PC-3 (cell line): ENCODE results near the gene ARHGAP26. TPM values are rescaled to one million over a fixed set of nuclear protein-coding genes. Genes with fewer than 3 reads are reported as not detected.

ENCODE experiments used
- ATAC-seq: fragments of 200-7000 bp; cut with Tn5 transposase; 2 replicates; pipeline ENCODE4 v1.9.1; 2020; ENCODE audit warnings: mild to moderate bottlenecking, moderate library complexity
- BruUV-seq: library from RNA; stranded (reverse); fragments of 400-500 nt; replicated peaks from 2 replicates; lab custom pipeline; 2021; lab: Mats Ljungman, UMichigan
- CTCF ChIA-PET: fragments of 300-600 bp; sonication (Branson Sonifier 250); formaldehyde crosslinking; loops from one replicate; lab custom pipeline; 2022; ENCODE audit warnings: antibody characterized with exemption; lab: Charles Lee
- POLR2A ChIA-PET: fragments of 300-600 bp; sonication (Branson Sonifier 250); formaldehyde crosslinking; loops from one replicate; lab custom pipeline; 2022; ENCODE audit warnings: antibody characterized with exemption; ENCODE audit not compliant: unreplicated experiment; lab: Charles Lee
- DNase-seq: peaks from one replicate; pipeline ENCODE4 v3.0.0-alpha.2; 2015
- H2AFZ ChIP-seq: fragments of 300-600 bp; sonication (generic); 2 replicates; pipeline ENCODE4 v1.6.0; 2016; ENCODE audit warnings: antibody characterized with exemption, low read length
- H3F3A ChIP-seq: fragments of 300-600 bp; sonication (generic); one replicate; pipeline ENCODE4 v1.6.0; 2017; ENCODE audit warnings: antibody characterized with exemption, low read length, control low read depth, mild to moderate bottlenecking; ENCODE audit not compliant: unreplicated experiment
- H3K27ac ChIP-seq: fragments of 300-600 bp; sonication (generic); 2 replicates; pipeline ENCODE4 v1.5.1; 2016; ENCODE audit warnings: mild to moderate bottlenecking, low read length
- H3K27me3 ChIP-seq: fragments of 300-600 bp; sonication (generic); 2 replicates; pipeline ENCODE4 v1.6.1; 2016; ENCODE audit warnings: low read length, mixed read lengths
- H3K36me3 ChIP-seq: fragments of 300-600 bp; sonication (generic); 2 replicates; pipeline ENCODE4 v1.6.1; 2016; ENCODE audit warnings: low read depth, mixed run types, low read length, mixed read lengths
- H3K4me1 ChIP-seq: fragments of 300-600 bp; sonication (generic); 2 replicates; pipeline ENCODE4 v1.5.1; 2016; ENCODE audit warnings: low read length; ENCODE audit not compliant: insufficient read depth
- H3K4me2 ChIP-seq: fragments of 300-600 bp; sonication (generic); 2 replicates; pipeline ENCODE4 v1.6.0; 2016; ENCODE audit warnings: low read length
- H3K4me3 ChIP-seq: fragments of 300-600 bp; sonication (generic); 2 replicates; pipeline ENCODE4 v1.5.1; 2016; ENCODE audit warnings: mild to moderate bottlenecking, low read length, mixed read lengths
- H3K79me2 ChIP-seq: fragments of 300-600 bp; sonication (generic); 2 replicates; pipeline ENCODE4 v1.6.1; 2017; ENCODE audit warnings: low read length, mixed read lengths
- H3K9ac ChIP-seq: fragments of 300-600 bp; sonication (generic); 2 replicates; pipeline ENCODE4 v1.6.0; 2016; ENCODE audit warnings: mild to moderate bottlenecking, low read length
- H3K9me2 ChIP-seq: fragments of 300-600 bp; sonication (generic); replicated peaks from 2 replicates; pipeline ENCODE4 v1.6.1; 2016; ENCODE audit warnings: mixed run types, low read length, mixed read lengths
- H3K9me3 ChIP-seq: fragments of 300-600 bp; sonication (generic); 2 replicates; pipeline ENCODE4 v1.6.1; 2016; ENCODE audit warnings: low read length, mixed read lengths
- H4K20me1 ChIP-seq: fragments of 300-600 bp; sonication (generic); 2 replicates; pipeline ENCODE4 v1.6.1; 2016; ENCODE audit warnings: low read length, mixed read lengths
- EZH2 ChIP-seq: fragments of 300-600 bp; sonication (generic); IDR thresholded peaks from one replicate; pipeline ENCODE4 v1.6.1; 2017; ENCODE audit warnings: antibody characterized with exemption, mild to moderate bottlenecking, low read length; ENCODE audit not compliant: unreplicated experiment
- EZH2phosphoT487 ChIP-seq: fragments of 300-600 bp; sonication (generic); IDR thresholded peaks from 2 replicates; pipeline ENCODE4 v1.6.1; 2018; ENCODE audit warnings: mild to moderate bottlenecking, antibody characterized with exemption, low read length, borderline replicate concordance
- intact Hi-C: fragments of 100-400 bp; cut with micrococcal nuclease; formaldehyde crosslinking; loops from 2 replicates; pipeline ENCODE4 v1.9.0; 2023
- total RNA-seq: library from RNA; depleted of rRNA; stranded (reverse); fragments of >200 nt; gene quantifications from 2 replicates; pipeline ENCODE4 v1.2.3, GENCODE V29; 2014
- TF ChIP-seq, protein P1 (sequence below): fragments of 300-600 bp; sonication (generic); conservative IDR thresholded peaks from 2 replicates; pipeline ENCODE4 v1.5.1; 2017; ENCODE audit warnings: antibody characterized with exemption, low read depth, mild to moderate bottlenecking, low read length

Gene ARHGAP26
- total RNA-seq, 1 experiment from 2014 or later: 11.7 TPM

DNA sequence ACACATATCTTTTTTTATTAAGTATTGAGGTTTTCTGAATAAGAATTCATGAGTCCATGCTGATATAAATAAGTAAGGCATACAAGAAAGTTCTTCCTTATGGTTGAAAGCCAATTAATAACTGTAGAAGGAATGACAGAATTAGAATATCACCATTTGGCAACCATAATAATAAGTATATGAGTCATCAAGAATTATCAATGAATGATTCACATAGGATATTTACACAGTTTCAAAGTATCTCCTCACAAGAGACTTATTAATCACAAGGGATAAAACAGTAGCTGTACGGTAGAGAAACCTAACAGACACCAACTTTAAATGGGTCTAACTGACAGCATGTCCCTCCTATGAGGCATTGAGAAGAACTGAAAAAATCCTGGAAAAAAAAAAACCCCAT is 471.7 kb downstream of the ARHGAP26 start:
- H3K4me3 ChIP-seq: no peak overlapping the region
- TF ChIP-seq, protein P1, sequence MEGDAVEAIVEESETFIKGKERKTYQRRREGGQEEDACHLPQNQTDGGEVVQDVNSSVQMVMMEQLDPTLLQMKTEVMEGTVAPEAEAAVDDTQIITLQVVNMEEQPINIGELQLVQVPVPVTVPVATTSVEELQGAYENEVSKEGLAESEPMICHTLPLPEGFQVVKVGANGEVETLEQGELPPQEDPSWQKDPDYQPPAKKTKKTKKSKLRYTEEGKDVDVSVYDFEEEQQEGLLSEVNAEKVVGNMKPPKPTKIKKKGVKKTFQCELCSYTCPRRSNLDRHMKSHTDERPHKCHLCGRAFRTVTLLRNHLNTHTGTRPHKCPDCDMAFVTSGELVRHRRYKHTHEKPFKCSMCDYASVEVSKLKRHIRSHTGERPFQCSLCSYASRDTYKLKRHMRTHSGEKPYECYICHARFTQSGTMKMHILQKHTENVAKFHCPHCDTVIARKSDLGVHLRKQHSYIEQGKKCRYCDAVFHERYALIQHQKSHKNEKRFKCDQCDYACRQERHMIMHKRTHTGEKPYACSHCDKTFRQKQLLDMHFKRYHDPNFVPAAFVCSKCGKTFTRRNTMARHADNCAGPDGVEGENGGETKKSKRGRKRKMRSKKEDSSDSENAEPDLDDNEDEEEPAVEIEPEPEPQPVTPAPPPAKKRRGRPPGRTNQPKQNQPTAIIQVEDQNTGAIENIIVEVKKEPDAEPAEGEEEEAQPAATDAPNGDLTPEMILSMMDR: no peak
- TF ChIP-seq EZH2phosphoT487: no peak
- no peak for TF ChIP-seq EZH2
- ChIA-PET POLR2A (no interaction called here), CTCF (no interaction called here)
- no peaks in the 10 kb centered on the region for H3K9me2 ChIP-seq
- peaks cover 49% of the 10 kb centered on the region for H3K4me1 ChIP-seq
- H3K27me3 ChIP-seq: no peaks in the 10 kb centered on the region
- H3K36me3 ChIP-seq: no peaks in the 10 kb centered on the region
- H3K4me2 ChIP-seq: peak overlapping the region; percentile 76
- H4K20me1 ChIP-seq: no peaks in the 10 kb centered on the region
- intact Hi-C loops: no loop called here
- no peak overlapping the region for H2AFZ ChIP-seq
- no peaks in the 10 kb centered on the region for H3F3A ChIP-seq
- 0 out of 2 replicates have a peak, but pooled peaks cover 6% of the 10 kb centered on the region for H3K79me2 ChIP-seq
- peak overlapping the region; percentile 82 for H3K9ac ChIP-seq
- no peaks in the 10 kb centered on the region for H3K9me3 ChIP-seq
- H3K27ac ChIP-seq: peak overlapping the region; percentile 99
- DNase-seq (peak; percentile 78), ATAC-seq (peak; percentile 9; the same call in 1 of the 2 replicates)
- no TSS peak for BruUV-seq

DNA sequence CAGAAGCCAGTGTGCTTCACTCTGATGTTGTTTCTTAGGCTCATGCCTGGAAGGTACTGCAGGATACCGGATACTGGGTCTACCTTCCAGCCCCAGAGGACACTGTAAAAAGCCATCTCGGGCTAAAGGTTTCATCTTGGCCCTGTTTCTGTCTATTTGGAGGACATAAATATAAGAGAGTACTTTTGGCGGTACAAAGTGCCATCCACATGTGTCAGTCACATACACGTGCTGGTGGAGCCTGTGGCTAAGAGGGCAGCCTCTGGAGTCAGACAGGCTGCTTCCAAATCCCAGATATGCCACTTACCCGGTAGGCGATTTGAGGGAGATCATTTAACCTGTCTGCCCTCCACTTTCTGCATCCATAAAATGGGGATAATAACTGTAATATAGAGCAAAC is 472.9 kb downstream of the ARHGAP26 start:
- peak overlapping the region; percentile 82 for H3K9ac ChIP-seq
- TF ChIP-seq EZH2phosphoT487 (no peak), EZH2 (no peak)
- TF ChIP-seq, protein P1: no peak
- H3K36me3 ChIP-seq: no peaks in the 10 kb centered on the region
- peaks cover 49% of the 10 kb centered on the region for H3K4me1 ChIP-seq
- H4K20me1 ChIP-seq: no peaks in the 10 kb centered on the region
- no peaks in the 10 kb centered on the region for H3K27me3 ChIP-seq
- no peak overlapping the region for H3K4me3 ChIP-seq
- peak overlapping the region; percentile 76 for H3K4me2 ChIP-seq
- intact Hi-C loops: no loop called here
- ChIA-PET POLR2A (no interaction called here), CTCF (no interaction called here)
- 0 out of 2 replicates have a peak, but pooled peaks cover 6% of the 10 kb centered on the region for H3K79me2 ChIP-seq
- no peaks in the 10 kb centered on the region for H3K9me3 ChIP-seq
- ATAC-seq (no peak), DNase-seq (no peak)
- no peaks in the 10 kb centered on the region for H3F3A ChIP-seq
- no peaks in the 10 kb centered on the region for H3K9me2 ChIP-seq
- H2AFZ ChIP-seq: no peak overlapping the region
- no TSS peak for BruUV-seq
- peak overlapping the region; percentile 99 for H3K27ac ChIP-seq

DNA sequence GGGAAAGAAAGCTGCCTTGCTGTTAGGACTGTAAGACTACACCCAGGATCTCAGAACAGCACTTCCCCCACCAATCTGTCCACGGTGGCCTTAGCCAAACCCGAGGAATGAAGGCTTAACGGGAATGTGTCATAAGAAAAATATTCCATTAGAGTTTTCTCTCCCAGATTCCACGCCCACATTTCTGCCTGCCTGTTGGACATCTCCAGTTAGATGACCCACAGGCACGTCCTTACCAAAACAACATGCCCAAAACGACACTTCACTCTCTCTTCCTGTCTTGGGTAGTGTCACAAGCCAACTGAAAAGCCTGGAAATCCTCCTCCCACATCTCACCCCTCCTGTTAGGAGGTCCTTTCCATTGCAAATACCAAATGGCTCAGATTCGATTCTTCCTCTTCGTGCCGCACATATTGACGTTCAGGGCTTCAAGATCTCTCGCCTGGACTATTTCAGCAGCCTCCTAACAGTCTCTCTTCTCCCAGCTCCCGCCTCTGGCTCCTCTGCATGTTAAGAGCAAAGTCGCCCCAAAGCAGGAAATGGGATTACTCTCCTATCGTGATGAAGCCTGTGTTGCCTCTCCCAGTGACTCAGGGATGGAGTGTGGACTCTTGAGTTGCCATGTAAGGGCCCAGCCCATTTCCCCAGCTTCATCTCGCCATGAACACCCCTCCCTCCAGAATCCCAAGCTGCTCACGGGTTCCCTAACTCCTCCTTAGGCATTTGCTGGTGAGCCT is 474.0 kb downstream of the ARHGAP26 start:
- H3K9me2 ChIP-seq: no peaks in the 10 kb centered on the region
- peak overlapping the region; percentile 99 for H3K27ac ChIP-seq
- peak overlapping the region; percentile 76 for H3K4me2 ChIP-seq
- POLR2A ChIA-PET: interaction anchor here (0.5 kb wide), 1 partner anchor 814 kb away, joined by 4 read pairs; no protein-coding TSS in a partner anchor
- no peaks in the 10 kb centered on the region for H3K36me3 ChIP-seq
- no peaks in the 10 kb centered on the region for H3K9me3 ChIP-seq
- TF ChIP-seq, protein P1: no peak
- TF ChIP-seq EZH2 (no peak), EZH2phosphoT487 (no peak)
- CTCF ChIA-PET: no interaction called here
- no peaks in the 10 kb centered on the region for H3F3A ChIP-seq
- H4K20me1 ChIP-seq: no peaks in the 10 kb centered on the region
- peaks cover 58% of the 10 kb centered on the region for H3K4me1 ChIP-seq
- ATAC-seq: peak; percentile 78
- DNase-seq: peak; percentile 95
- no peaks in the 10 kb centered on the region for H3K27me3 ChIP-seq
- intact Hi-C loops: loop anchor here (2.0 kb wide), 3 partner anchors 59 to 159 kb away; partner anchors contain the start of gene NR3C1
- H3K9ac ChIP-seq: peak overlapping the region; percentile 82
- peak overlapping the region; percentile 47 for H2AFZ ChIP-seq
- TSS peak; percentile 77 for BruUV-seq
- H3K4me3 ChIP-seq: peak overlapping the region; percentile 52
- 0 out of 2 replicates have a peak, but pooled peaks cover 6% of the 10 kb centered on the region for H3K79me2 ChIP-seq
